H9 (cell line): ENCODE data around the gene RILPL1. TPM values are rescaled to one million over a fixed set of nuclear protein-coding genes. Genes with fewer than 3 reads are reported as not detected.

Experiments
- DNase-seq: peaks from one replicate; pipeline ENCODE4 v3.0.0-alpha.2; 2017
- H2AFZ ChIP-seq: one replicate; pipeline ENCODE4 v1.6.1; 2013; ENCODE audit warnings: mild to moderate bottlenecking, low read length, control low read depth, moderate library complexity
- H2AK5ac ChIP-seq: 2 replicates; pipeline ENCODE4 v1.6.1; 2013; ENCODE audit warnings: low read length, control low read depth, mixed read lengths; ENCODE audit not compliant: insufficient read length
- H2BK120ac ChIP-seq: one replicate; pipeline ENCODE4 v1.6.1; 2013; ENCODE audit warnings: low read depth, mild to moderate bottlenecking, low read length, control low read depth, inconsistent platforms; ENCODE audit not compliant: poor library complexity, severe bottlenecking
- H2BK12ac ChIP-seq: 2 replicates; pipeline ENCODE4 v1.6.1; 2013; ENCODE audit warnings: low read length, control low read depth, mixed read lengths, low read depth; ENCODE audit not compliant: insufficient read length
- H2BK15ac ChIP-seq: 2 replicates; pipeline ENCODE4 v1.6.1; 2013; ENCODE audit warnings: low read depth, low read length, control low read depth
- H2BK20ac ChIP-seq: one replicate; pipeline ENCODE4 v1.6.1; 2013; ENCODE audit warnings: low read depth, mild to moderate bottlenecking, low read length, control low read depth, inconsistent platforms; ENCODE audit not compliant: poor library complexity, severe bottlenecking
- H2BK5ac ChIP-seq: 2 replicates; pipeline ENCODE4 v1.6.1; 2013; ENCODE audit warnings: low read length, control low read depth, mixed read lengths; ENCODE audit not compliant: insufficient read length
- H3K14ac ChIP-seq: 2 replicates; pipeline ENCODE4 v1.6.1; 2013; ENCODE audit warnings: low read length, control low read depth; ENCODE audit not compliant: insufficient read depth
- H3K18ac ChIP-seq: 2 replicates; pipeline ENCODE4 v1.6.1; 2013; ENCODE audit warnings: low read depth, mild to moderate bottlenecking, mixed read lengths, low read length, control low read depth; ENCODE audit not compliant: insufficient read length
- H3K23ac ChIP-seq: 2 replicates; pipeline ENCODE4 v1.6.1; 2013; ENCODE audit warnings: low read length, control low read depth, mixed read lengths, low read depth; ENCODE audit not compliant: insufficient read length
- H3K23me2 ChIP-seq: 2 replicates; pipeline ENCODE4 v1.6.1; 2013; ENCODE audit warnings: low read depth, mild to moderate bottlenecking, mixed read lengths, low read length, control low read depth; ENCODE audit not compliant: insufficient read length, poor library complexity, severe bottlenecking
- H3K27ac ChIP-seq: 2 replicates; pipeline ENCODE4 v1.5.1; 2013; ENCODE audit warnings: low read length, control low read depth, mixed read lengths, low read depth; ENCODE audit not compliant: insufficient read length
- H3K27me3 ChIP-seq: 2 replicates; pipeline ENCODE4 v1.6.1; 2013; ENCODE audit warnings: low read length, control low read depth, inconsistent platforms; ENCODE audit not compliant: insufficient read depth
- H3K4ac ChIP-seq: 2 replicates; pipeline ENCODE4 v1.6.1; 2013; ENCODE audit warnings: low read depth, mild to moderate bottlenecking, control low read depth, inconsistent platforms, low read length, moderate library complexity
- H3K4me1 ChIP-seq: 2 replicates; pipeline ENCODE4 v1.6.1; 2013; ENCODE audit warnings: low read length, control low read depth, inconsistent platforms; ENCODE audit not compliant: insufficient read depth
- H3K4me2 ChIP-seq: 2 replicates; pipeline ENCODE4 v1.6.1; 2013; ENCODE audit warnings: low read length, control low read depth, mixed read lengths; ENCODE audit not compliant: insufficient read length, insufficient read depth
- H3K56ac ChIP-seq: 2 replicates; pipeline ENCODE4 v1.6.1; 2013; ENCODE audit warnings: low read depth, mild to moderate bottlenecking, mixed read lengths, low read length, control low read depth; ENCODE audit not compliant: insufficient read length
- H3K79me1 ChIP-seq: 2 replicates; pipeline ENCODE4 v1.6.1; 2013; ENCODE audit warnings: low read depth, mild to moderate bottlenecking, moderate library complexity, low read length, control low read depth, inconsistent platforms; ENCODE audit not compliant: insufficient read depth, poor library complexity, severe bottlenecking
- H3K79me2 ChIP-seq: 2 replicates; pipeline ENCODE4 v1.6.1; 2013; ENCODE audit warnings: low read length, control low read depth, inconsistent platforms; ENCODE audit not compliant: insufficient read depth
- H3K9ac ChIP-seq: 2 replicates; pipeline ENCODE4 v1.6.1; 2013; ENCODE audit warnings: low read length, control low read depth, mixed read lengths; ENCODE audit not compliant: insufficient read length; ENCODE audit errors: extremely low read depth
- H3K9me3 ChIP-seq: one replicate; pipeline ENCODE4 v1.6.1; 2013; ENCODE audit warnings: low read depth, low read length, inconsistent platforms; ENCODE audit not compliant: control insufficient read depth
- H3T11ph ChIP-seq: one replicate; pipeline ENCODE4 v1.6.1; 2013; ENCODE audit warnings: mild to moderate bottlenecking, low read length, control low read depth, inconsistent platforms
- H4K20me1 ChIP-seq: one replicate; pipeline ENCODE4 v1.6.1; 2013; ENCODE audit not compliant: control insufficient read depth, insufficient read length, insufficient read depth
- H4K5ac ChIP-seq: 2 replicates; pipeline ENCODE4 v1.6.1; 2013; ENCODE audit warnings: low read depth, mild to moderate bottlenecking, mixed read lengths, low read length, control low read depth; ENCODE audit not compliant: insufficient read length
- H4K8ac ChIP-seq: replicated peaks from 2 replicates; pipeline ENCODE4 v1.6.1; 2013; ENCODE audit warnings: low read length, control low read depth, mixed read lengths, low read depth; ENCODE audit not compliant: insufficient read length
- H4K91ac ChIP-seq: 2 replicates; pipeline ENCODE4 v1.6.1; 2013; ENCODE audit warnings: low read depth, mild to moderate bottlenecking, moderate library complexity, mixed read lengths, low read length, control low read depth; ENCODE audit not compliant: insufficient read length
- H3K27ac Mint-ChIP-seq, 3 experiments: 2 replicates in 2 of 3; 3 replicates in 1 of 3; pipeline ENCODE4 v1.8.0; 2020 to 2021; ENCODE audit warnings: mixed read lengths in 3 of 3, mild to moderate bottlenecking in 1 of 3, moderate library complexity in 1 of 3
- H3K27me3 Mint-ChIP-seq: 2 replicates; pipeline ENCODE4 v1.8.0; 2021; ENCODE audit warnings: low read depth, mild to moderate bottlenecking, moderate library complexity, mixed read lengths
- H3K36me3 Mint-ChIP-seq, 3 experiments: 2 replicates in 2 of 3; 3 replicates in 1 of 3; pipeline ENCODE4 v1.8.0; 2020 to 2021; ENCODE audit warnings: low read depth in 3 of 3, mixed read lengths in 3 of 3; ENCODE audit not compliant: insufficient read depth in 1 of 3
- H3K4me1 Mint-ChIP-seq, 2 experiments: 2 replicates each; pipeline ENCODE4 v1.8.0; 2020; ENCODE audit warnings: mixed read lengths in 2 of 2
- H3K4me3 Mint-ChIP-seq, 2 experiments: 2 replicates in 1 of 2; 3 replicates in 1 of 2; pipeline ENCODE4 v1.8.0; 2020 to 2021; ENCODE audit warnings: mild to moderate bottlenecking in 2 of 2, mixed read lengths in 2 of 2, moderate library complexity in 1 of 2
- H3K9me3 Mint-ChIP-seq, 2 experiments: 2 replicates in 1 of 2; 3 replicates in 1 of 2; pipeline ENCODE4 v1.8.0; 2020; ENCODE audit warnings: mild to moderate bottlenecking in 2 of 2, mixed read lengths in 2 of 2, moderate library complexity in 1 of 2
- WGBS: extraction: QIAGEN DNeasy Blood & Tissue Kit; methylation state at CpG from one replicate; pipeline ENCODE4 v1.1.7; 2013; ENCODE audit warnings: missing lambda C conversion rate, low lambda C conversion rate, mixed read lengths; ENCODE audit not compliant: insufficient read length; ENCODE audit errors: extremely low coverage; 5-methylcytosine and 5-hydroxymethylcytosine counted together
- total RNA-seq: library from RNA; stranded (reverse); gene quantifications from 2 replicates; pipeline ENCODE4 v1.2.1, GENCODE V29; 2021
- TF ChIP-seq, protein P1 (sequence below): fragments of 200-600 bp; sonication (generic); conservative IDR thresholded peaks from 3 replicates; pipeline ENCODE4 v1.8.0; 2021; ENCODE audit warnings: antibody characterized with exemption, mild to moderate bottlenecking

Gene RILPL1
- total RNA-seq, 1 experiment from 2014 or later, result 8.1 TPM

DNA sequence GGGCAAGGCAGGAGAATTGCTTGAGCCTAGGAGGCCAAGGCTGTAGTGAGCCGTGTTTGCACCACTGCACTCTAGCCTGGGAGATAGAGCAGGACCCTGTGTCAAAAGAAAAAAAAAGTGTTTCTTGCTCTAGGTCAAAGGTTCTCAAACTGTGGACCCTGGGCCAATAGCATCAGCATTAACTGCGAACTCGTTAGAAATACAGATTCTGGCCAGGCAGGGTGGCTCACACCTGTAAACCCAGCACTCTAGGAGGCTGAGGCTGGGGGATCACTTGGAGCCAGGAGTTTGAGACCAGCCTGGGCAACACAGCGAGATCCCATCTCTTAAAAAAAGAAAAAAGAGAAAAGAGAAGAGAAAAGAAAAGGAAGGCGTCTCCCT lies 97.9 kb downstream of the RILPL1 start:
- Histone ChIP-seq H3T11ph (no peak overlapping the region), H4K5ac (no peak overlapping the region), H3K79me1 (no peaks in the 10 kb centered on the region), H3K14ac (no peak overlapping the region), H4K8ac (no peak overlapping the region), H3K23ac (no peak overlapping the region), H2AK5ac (no peak overlapping the region), H2BK15ac (no peak overlapping the region), H3K4ac (no peak overlapping the region), H3K9me3 (no peaks in the 10 kb centered on the region), H3K4me1 (no peaks in the 10 kb centered on the region), H3K23me2 (peaks cover 11% of the 10 kb centered on the region), H2BK120ac (no peak overlapping the region), H2BK5ac (no peak overlapping the region), H3K27ac (no peak overlapping the region), H3K79me2 (no peaks in the 10 kb centered on the region), H3K18ac (no peak overlapping the region), H3K9ac (no peak overlapping the region), H2BK20ac (no peak overlapping the region), H2BK12ac (no peak overlapping the region), H3K4me2 (peak overlapping the region; percentile 42), H3K27me3 (peaks cover 2% of the 10 kb centered on the region), H4K91ac (no peak overlapping the region), H4K20me1 (no peaks in the 10 kb centered on the region), H3K56ac (no peak overlapping the region), H2AFZ (no peak overlapping the region)
- H3K27me3 Mint-ChIP-seq, result peaks cover 40% of the 10 kb centered on the region
- H3K36me3 Mint-ChIP-seq, result no peaks in the 10 kb centered on the region
- no peaks in the 10 kb centered on the region for H3K9me3 Mint-ChIP-seq
- H3K27ac Mint-ChIP-seq, result no peak overlapping the region
- peak overlapping the region; percentile 89 to 95 for H3K4me3 Mint-ChIP-seq
- no CpG with 5 or more reads among the region's 5 CpGs for WGBS
- no peaks in the 10 kb centered on the region; a peak in 1 of 4 replicates for H3K4me1 Mint-ChIP-seq
- no peak for DNase-seq
- TF ChIP-seq, protein P1, sequence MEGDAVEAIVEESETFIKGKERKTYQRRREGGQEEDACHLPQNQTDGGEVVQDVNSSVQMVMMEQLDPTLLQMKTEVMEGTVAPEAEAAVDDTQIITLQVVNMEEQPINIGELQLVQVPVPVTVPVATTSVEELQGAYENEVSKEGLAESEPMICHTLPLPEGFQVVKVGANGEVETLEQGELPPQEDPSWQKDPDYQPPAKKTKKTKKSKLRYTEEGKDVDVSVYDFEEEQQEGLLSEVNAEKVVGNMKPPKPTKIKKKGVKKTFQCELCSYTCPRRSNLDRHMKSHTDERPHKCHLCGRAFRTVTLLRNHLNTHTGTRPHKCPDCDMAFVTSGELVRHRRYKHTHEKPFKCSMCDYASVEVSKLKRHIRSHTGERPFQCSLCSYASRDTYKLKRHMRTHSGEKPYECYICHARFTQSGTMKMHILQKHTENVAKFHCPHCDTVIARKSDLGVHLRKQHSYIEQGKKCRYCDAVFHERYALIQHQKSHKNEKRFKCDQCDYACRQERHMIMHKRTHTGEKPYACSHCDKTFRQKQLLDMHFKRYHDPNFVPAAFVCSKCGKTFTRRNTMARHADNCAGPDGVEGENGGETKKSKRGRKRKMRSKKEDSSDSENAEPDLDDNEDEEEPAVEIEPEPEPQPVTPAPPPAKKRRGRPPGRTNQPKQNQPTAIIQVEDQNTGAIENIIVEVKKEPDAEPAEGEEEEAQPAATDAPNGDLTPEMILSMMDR, result no peak
